Kidney (tissue), 14 donors: ENCODE data around the gene ADRA2B. TPM values are rescaled to one million over a fixed set of nuclear protein-coding genes. Genes with fewer than 3 reads are reported as not detected.

Experiments used
- DNase-seq, 5 donors: peaks; one replicate each; pipeline ENCODE4 v3.0.0-alpha.2; 2013 to 2020
- FAIRE-seq: peaks from 2 replicates; lab custom pipeline; 2012; peaks lifted over from hg19 to GRCh38; lab: Jason Lieb, UNC
- H3K27ac ChIP-seq, 2 donors: one replicate each; pipeline ENCODE4 v1.7.0; 2013; ENCODE audit warnings: low read depth in 2 of 2, low read length in 2 of 2, inconsistent platforms in 1 of 2
- H3K27me3 ChIP-seq: one replicate; pipeline ENCODE4 v1.7.1; 2013; ENCODE audit warnings: low read length, inconsistent platforms; ENCODE audit not compliant: control insufficient read depth, insufficient read depth
- H3K36me3 ChIP-seq, 3 donors: one replicate each; pipeline versions ENCODE4 v1.7.0 to v1.7.1; 2013; ENCODE audit warnings: low read length in 3 of 3, control low read depth in 1 of 3, inconsistent platforms in 1 of 3; ENCODE audit not compliant: insufficient read depth in 3 of 3, control insufficient read depth in 2 of 3
- H3K4me1 ChIP-seq, 3 donors: one replicate each; pipeline versions ENCODE4 v1.7.0 to v1.7.1; 2013; ENCODE audit warnings: low read length in 3 of 3, inconsistent platforms in 1 of 3, low read depth in 1 of 3; ENCODE audit not compliant: control insufficient read depth in 2 of 3, insufficient read depth in 2 of 3
- H3K4me3 ChIP-seq, 3 donors: one replicate each; pipeline versions ENCODE4 v1.7.0 to v1.8.1; 2013; ENCODE audit warnings: low read length in 3 of 3, control low read depth in 1 of 3, inconsistent platforms in 1 of 3
- H3K9ac ChIP-seq, 3 donors: one replicate each; pipeline versions ENCODE4 v1.7.0 to v1.7.1; 2013; ENCODE audit warnings: low read length in 3 of 3, control low read depth in 1 of 3, inconsistent platforms in 1 of 3
- H3K9me3 ChIP-seq, 3 donors: one replicate each; pipeline versions ENCODE4 v1.7.0 to v1.7.1; 2013; ENCODE audit warnings: low read length in 3 of 3, control low read depth in 1 of 3, inconsistent platforms in 1 of 3; ENCODE audit not compliant: control insufficient read depth in 2 of 3, insufficient read depth in 1 of 3
- intact Hi-C: fragments of 100-400 bp; cut with DNase I; formaldehyde crosslinking; loops from one replicate; pipeline ENCODE4 v1.11.1; 2022
- polyA plus RNA-seq: library from polyadenylated mRNA; stranded (reverse); fragments of 350-450 nt; fragmentation: Illumina TruSeq; extraction: RNeasy Lipid Tissue Mini Kit (QIAGEN cat#74804); gene quantifications from one replicate; pipeline ENCODE4 v1.2.3, GENCODE V29; 2014; ENCODE audit warnings: low read depth, low replicate concordance; ENCODE audit not compliant: insufficient read depth
- total RNA-seq: library from RNA; stranded (reverse); fragmentation: NEBNext Ultra II Directional; extraction: Animal tissue kit (Norgen Biotek cat#: 25700); gene quantifications from one replicate; pipeline ENCODE4 v1.2.1, GENCODE V29; 2021
- TF ChIP-seq, protein P1 (sequence below): IDR thresholded peaks from 3 replicates; pipeline ENCODE4 v1.5.1; 2012; ENCODE audit warnings: mild to moderate bottlenecking, moderate library complexity, borderline replicate concordance; ENCODE audit not compliant: insufficient read depth; ENCODE audit errors: extremely low read depth
- donor health status: control.
- donor health status: control.
- donor health status: control.
- donor health status: control.
- donor health status: control.
- donor health status: DM: yes; HTN: yes; CAD: no.
- donor health status: Normal renal cell carcinoma (clear cell type).

The ADRA2B gene
- total and polyA plus RNA-seq, 2 donors from 2014 or later: 1.4 to 4.8 TPM

DNA sequence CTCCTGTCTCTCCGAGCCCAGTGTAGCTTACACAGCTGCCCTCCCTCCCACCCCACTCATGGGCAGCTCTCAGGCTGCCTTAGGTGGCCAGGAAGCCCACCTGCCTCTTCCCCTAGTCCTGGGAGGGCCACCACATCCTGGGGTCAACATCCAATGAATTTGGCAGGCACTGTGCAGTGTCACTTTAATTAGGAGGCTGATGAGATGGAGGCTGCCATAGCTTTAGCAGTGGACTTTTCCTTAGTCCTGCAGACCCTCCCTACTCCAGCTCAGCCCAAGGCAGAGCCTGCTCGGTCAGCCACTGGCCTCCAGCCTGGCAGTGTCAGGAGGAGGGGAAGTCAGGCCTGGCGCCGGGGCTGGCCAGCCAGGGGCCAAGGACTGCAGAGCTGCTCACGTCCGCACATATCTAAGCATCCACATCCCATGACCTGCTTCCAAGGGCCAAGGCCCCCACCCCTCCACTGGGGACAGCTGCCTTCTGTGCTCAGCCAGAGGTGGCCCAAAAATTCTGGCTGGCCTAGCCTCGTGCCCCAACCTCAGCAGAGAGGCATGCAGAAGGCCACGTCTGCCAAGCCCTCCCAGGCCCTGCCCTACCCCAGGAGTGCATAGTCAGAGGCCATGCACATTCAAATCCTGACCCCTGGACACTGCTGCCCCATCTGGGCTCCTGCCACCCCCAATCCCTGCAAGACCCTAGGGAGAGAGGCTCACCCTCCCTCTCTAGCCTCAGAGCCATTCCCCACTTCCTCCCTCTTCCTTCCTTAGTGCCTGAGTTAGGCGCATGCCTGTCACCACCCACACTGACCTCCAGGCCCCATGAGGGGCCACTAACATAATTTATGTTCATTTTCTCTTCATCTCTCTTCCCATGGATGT, 33.1 kb downstream of the ADRA2B start:
- TF ChIP-seq, protein P1, sequence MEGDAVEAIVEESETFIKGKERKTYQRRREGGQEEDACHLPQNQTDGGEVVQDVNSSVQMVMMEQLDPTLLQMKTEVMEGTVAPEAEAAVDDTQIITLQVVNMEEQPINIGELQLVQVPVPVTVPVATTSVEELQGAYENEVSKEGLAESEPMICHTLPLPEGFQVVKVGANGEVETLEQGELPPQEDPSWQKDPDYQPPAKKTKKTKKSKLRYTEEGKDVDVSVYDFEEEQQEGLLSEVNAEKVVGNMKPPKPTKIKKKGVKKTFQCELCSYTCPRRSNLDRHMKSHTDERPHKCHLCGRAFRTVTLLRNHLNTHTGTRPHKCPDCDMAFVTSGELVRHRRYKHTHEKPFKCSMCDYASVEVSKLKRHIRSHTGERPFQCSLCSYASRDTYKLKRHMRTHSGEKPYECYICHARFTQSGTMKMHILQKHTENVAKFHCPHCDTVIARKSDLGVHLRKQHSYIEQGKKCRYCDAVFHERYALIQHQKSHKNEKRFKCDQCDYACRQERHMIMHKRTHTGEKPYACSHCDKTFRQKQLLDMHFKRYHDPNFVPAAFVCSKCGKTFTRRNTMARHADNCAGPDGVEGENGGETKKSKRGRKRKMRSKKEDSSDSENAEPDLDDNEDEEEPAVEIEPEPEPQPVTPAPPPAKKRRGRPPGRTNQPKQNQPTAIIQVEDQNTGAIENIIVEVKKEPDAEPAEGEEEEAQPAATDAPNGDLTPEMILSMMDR: no peak
- DNase-seq (peak in 1 of 5 donors; percentile 9), FAIRE-seq (no peak)
- peaks cover 0 to 7% (median 0%) of the 10 kb centered on the region in 3 donors for H3K4me1 ChIP-seq
- no peak overlapping the region for H3K9ac ChIP-seq
- no peak overlapping the region for H3K4me3 ChIP-seq
- intact Hi-C loops: no loop called here
- no peak overlapping the region for H3K27ac ChIP-seq
- H3K9me3 ChIP-seq: no peaks in the 10 kb centered on the region
- H3K36me3 ChIP-seq: no peaks in the 10 kb centered on the region
- H3K27me3 ChIP-seq: no peaks in the 10 kb centered on the region

DNA sequence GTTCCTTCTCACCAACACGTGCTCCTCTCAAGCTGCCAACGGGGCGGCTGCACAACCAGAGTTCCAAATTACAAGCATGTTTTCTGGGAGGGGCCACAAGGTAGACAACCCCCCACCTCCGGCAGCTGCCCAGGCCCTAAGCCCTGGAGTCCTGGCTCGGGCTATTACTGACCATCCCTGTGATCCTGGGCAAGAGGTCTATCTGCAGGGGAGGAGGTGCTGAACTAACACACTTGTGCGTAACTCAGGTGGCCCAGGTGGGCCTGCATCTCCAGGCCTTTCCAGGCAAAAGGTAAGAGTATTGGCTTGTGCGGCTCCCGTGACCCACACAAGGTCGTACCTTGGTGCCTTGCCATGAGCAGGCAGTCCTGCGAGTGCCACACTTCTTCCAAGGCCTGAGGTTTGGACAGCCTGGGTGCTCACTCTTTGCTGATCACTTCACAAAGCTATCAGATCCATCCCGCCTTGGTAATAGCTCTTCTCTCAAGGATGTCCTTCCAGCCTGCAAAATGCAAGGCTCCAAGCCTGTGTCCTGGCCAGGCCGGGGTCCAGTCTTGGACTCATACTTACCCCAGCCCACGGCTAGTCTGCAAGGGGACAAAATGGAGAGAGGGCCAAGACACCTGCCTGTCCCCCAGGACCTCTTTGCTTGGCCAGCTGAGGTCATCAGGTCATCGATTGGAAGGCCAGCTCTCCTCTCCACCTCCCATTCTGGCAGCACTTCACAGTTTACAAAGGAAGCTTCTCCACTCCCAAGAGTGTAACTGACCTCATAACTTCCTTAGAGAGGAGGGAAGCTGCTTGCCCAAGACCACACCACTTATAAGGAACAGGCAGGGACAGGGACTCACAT, 33.9 kb downstream of the ADRA2B start:
- no peak overlapping the region for H3K27ac ChIP-seq
- H3K4me1 ChIP-seq: peaks cover 0 to 7% (median 0%) of the 10 kb centered on the region in 3 donors
- TF ChIP-seq, protein P1: no peak
- no peaks in the 10 kb centered on the region for H3K9me3 ChIP-seq
- H3K4me3 ChIP-seq: no peak overlapping the region
- no peaks in the 10 kb centered on the region for H3K27me3 ChIP-seq
- FAIRE-seq: no peak
- H3K9ac ChIP-seq: no peak overlapping the region
- intact Hi-C loops: no loop called here
- H3K36me3 ChIP-seq: no peaks in the 10 kb centered on the region
- DNase-seq: peak in 1 of 5 donors; percentile 8

DNA sequence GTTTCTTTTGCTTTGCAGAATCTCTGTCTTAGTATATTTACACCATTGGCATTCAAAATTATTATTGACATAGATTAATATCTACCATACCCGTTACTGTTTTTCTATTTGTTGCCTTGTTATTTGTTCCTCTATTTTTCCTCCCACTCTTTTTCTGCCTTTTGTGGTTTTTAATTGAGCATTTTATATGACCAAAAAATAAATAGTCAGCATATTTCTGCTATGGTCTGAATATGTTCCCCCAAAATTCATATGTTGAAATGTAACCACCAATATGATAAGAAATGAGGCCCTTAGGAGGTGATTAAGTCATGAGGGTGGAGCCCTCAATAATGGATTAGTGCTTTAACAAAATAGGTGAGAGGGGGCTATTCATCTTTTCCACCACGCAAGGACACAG, 35.3 kb downstream of the ADRA2B start:
- DNase-seq (no peak), FAIRE-seq (no peak)
- H3K36me3 ChIP-seq: no peaks in the 10 kb centered on the region
- intact Hi-C loops: no loop called here
- peaks cover 0 to 4% (median 0%) of the 10 kb centered on the region in 3 donors for H3K9me3 ChIP-seq
- TF ChIP-seq, protein P1: no peak
- no peak overlapping the region for H3K4me3 ChIP-seq
- H3K27ac ChIP-seq: no peak overlapping the region
- H3K9ac ChIP-seq: no peak overlapping the region
- H3K27me3 ChIP-seq: no peaks in the 10 kb centered on the region
- H3K4me1 ChIP-seq: peaks cover 0 to 7% (median 0%) of the 10 kb centered on the region in 3 donors
